DND-41 (cell line): ENCODE measurements around the gene SNX25.

Experiments used
- ATAC-seq: fragments of 200-7000 bp; cut with Tn5 transposase; 3 replicates; pipeline ENCODE4 v1.9.1; 2021; ENCODE audit warnings: low read depth; ENCODE audit not compliant: insufficient read depth
- DNase-seq: peaks from one replicate; pipeline ENCODE4 v3.0.0-alpha.2; 2020
- H2AFZ ChIP-seq: 2 replicates; pipeline ENCODE4 v1.6.0; 2012; ENCODE audit warnings: low read depth, low read length
- H3K27ac ChIP-seq: 2 replicates; pipeline ENCODE4 v1.5.1; 2012; ENCODE audit warnings: low read length, inconsistent platforms
- H3K27me3 ChIP-seq: fragments of 200-600 bp; sonication (generic); 2 replicates; pipeline ENCODE4 v1.6.0; 2012; ENCODE audit warnings: low read length, mild to moderate bottlenecking, inconsistent platforms; ENCODE audit not compliant: insufficient read depth, poor library complexity
- H3K36me3 ChIP-seq: 2 replicates; pipeline ENCODE4 v1.5.1; 2012; ENCODE audit warnings: low read length, inconsistent platforms; ENCODE audit not compliant: insufficient read depth
- H3K4me1 ChIP-seq: 2 replicates; pipeline ENCODE4 v1.5.1; 2012; ENCODE audit warnings: mild to moderate bottlenecking, low read length; ENCODE audit not compliant: insufficient read depth
- H3K4me2 ChIP-seq: 2 replicates; pipeline ENCODE4 v1.6.0; 2012; ENCODE audit warnings: mild to moderate bottlenecking, moderate library complexity, low read length, inconsistent platforms; ENCODE audit not compliant: insufficient read depth
- H3K4me3 ChIP-seq, 2 experiments: fragments of 200-600 bp in 1 of 2; shearing (Covaris generic) in 1 of 2; 2 replicates each; pipeline ENCODE4 v1.5.1; 2012 to 2016; ENCODE audit warnings: inconsistent platforms in 2 of 2, low read length in 2 of 2, mild to moderate bottlenecking in 2 of 2, low read depth in 1 of 2, moderate library complexity in 1 of 2
- H3K79me2 ChIP-seq: 2 replicates; pipeline ENCODE4 v1.6.0; 2012; ENCODE audit warnings: low read length, inconsistent platforms; ENCODE audit not compliant: insufficient read depth
- H3K9ac ChIP-seq: 2 replicates; pipeline ENCODE4 v1.6.0; 2012; ENCODE audit warnings: low read depth, mild to moderate bottlenecking, inconsistent platforms, low read length, moderate library complexity
- H3K9me3 ChIP-seq: 2 replicates; pipeline ENCODE4 v1.5.1; 2012; ENCODE audit warnings: low read length, moderate library complexity, mild to moderate bottlenecking, inconsistent platforms; ENCODE audit not compliant: insufficient read depth, severe bottlenecking
- H4K20me1 ChIP-seq: 2 replicates; pipeline ENCODE4 v1.6.0; 2012; ENCODE audit warnings: low read length; ENCODE audit not compliant: insufficient read depth
- EZH2 ChIP-seq: IDR thresholded peaks from 3 replicates; pipeline ENCODE4 v1.6.1; 2012; ENCODE audit warnings: borderline replicate concordance, low read depth, mild to moderate bottlenecking, moderate library complexity, low read length, inconsistent platforms; ENCODE audit not compliant: severe bottlenecking
- TF ChIP-seq, protein P1 (sequence below): IDR thresholded peaks from 2 replicates; pipeline ENCODE4 v1.5.1; 2012; ENCODE audit warnings: borderline replicate concordance, low read length, moderate library complexity, mild to moderate bottlenecking; ENCODE audit not compliant: poor library complexity, severe bottlenecking; ENCODE audit errors: extremely low read depth

Gene SNX25

GRCh38 chr4:185269286-185269685 is 59.9 kb downstream of the SNX25 start:
- Histone ChIP-seq H3K27me3 (peaks cover 2% of the 10 kb centered on the region), H3K4me1 (peaks cover 9% of the 10 kb centered on the region; the same call in 1 of the 2 replicates), H4K20me1 (no peaks in the 10 kb centered on the region), H3K9me3 (no peaks in the 10 kb centered on the region), H3K4me3 (no peak overlapping the region), H2AFZ (no peak overlapping the region), H3K79me2 (no peaks in the 10 kb centered on the region), H3K27ac (no peak overlapping the region), H3K4me2 (no peak overlapping the region), H3K9ac (no peak overlapping the region), H3K36me3 (no peaks in the 10 kb centered on the region)
- TF ChIP-seq, protein P1, sequence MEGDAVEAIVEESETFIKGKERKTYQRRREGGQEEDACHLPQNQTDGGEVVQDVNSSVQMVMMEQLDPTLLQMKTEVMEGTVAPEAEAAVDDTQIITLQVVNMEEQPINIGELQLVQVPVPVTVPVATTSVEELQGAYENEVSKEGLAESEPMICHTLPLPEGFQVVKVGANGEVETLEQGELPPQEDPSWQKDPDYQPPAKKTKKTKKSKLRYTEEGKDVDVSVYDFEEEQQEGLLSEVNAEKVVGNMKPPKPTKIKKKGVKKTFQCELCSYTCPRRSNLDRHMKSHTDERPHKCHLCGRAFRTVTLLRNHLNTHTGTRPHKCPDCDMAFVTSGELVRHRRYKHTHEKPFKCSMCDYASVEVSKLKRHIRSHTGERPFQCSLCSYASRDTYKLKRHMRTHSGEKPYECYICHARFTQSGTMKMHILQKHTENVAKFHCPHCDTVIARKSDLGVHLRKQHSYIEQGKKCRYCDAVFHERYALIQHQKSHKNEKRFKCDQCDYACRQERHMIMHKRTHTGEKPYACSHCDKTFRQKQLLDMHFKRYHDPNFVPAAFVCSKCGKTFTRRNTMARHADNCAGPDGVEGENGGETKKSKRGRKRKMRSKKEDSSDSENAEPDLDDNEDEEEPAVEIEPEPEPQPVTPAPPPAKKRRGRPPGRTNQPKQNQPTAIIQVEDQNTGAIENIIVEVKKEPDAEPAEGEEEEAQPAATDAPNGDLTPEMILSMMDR = no peak
- no peak for TF ChIP-seq EZH2
- DNase-seq = no peak
- no peak for ATAC-seq

DNA sequence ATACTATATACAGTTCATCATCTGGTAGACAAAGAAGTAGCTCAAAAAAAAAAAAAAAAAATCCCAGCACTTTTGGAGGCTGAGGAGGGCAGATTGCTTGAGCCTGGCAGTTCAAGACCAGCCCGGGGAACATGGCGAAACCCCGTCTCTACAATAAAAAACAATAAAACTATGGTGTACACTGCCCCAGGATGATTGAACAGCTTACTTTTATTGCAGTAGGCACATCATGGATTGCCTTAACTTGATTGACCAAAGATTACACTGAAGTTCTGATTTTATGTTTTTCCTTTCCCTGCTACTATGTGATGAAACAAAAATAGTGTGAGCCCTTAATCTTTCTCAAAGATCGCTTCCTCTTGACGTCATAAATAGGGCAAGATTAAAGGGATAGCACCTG is 60.6 kb downstream of the SNX25 start:
- Histone ChIP-seq H3K9me3 (no peaks in the 10 kb centered on the region), H3K79me2 (no peaks in the 10 kb centered on the region), H3K4me3 (no peak overlapping the region), H3K9ac (no peak overlapping the region), H3K4me1 (peaks cover 9% of the 10 kb centered on the region; the same call in 1 of the 2 replicates), H4K20me1 (no peaks in the 10 kb centered on the region), H3K36me3 (no peaks in the 10 kb centered on the region), H3K27ac (no peak overlapping the region), H3K4me2 (no peak overlapping the region), H2AFZ (no peak overlapping the region), H3K27me3 (peaks cover 2% of the 10 kb centered on the region)
- TF ChIP-seq, protein P1 = no peak
- TF ChIP-seq EZH2 = no peak
- ATAC-seq (no peak), DNase-seq (no peak)

- ATAC-seq (no peak), DNase-seq (no peak)
- Histone ChIP-seq H3K27ac (no peak overlapping the region), H4K20me1 (no peaks in the 10 kb centered on the region), H3K9ac (no peak overlapping the region), H3K36me3 (no peaks in the 10 kb centered on the region), H3K4me2 (no peak overlapping the region), H3K4me1 (peaks cover 7% of the 10 kb centered on the region; the same call in 1 of the 2 replicates), H2AFZ (no peak overlapping the region), H3K79me2 (no peaks in the 10 kb centered on the region), H3K4me3 (no peak overlapping the region), H3K27me3 (peaks cover 2% of the 10 kb centered on the region), H3K9me3 (no peaks in the 10 kb centered on the region)
- TF ChIP-seq, protein P1 = no peak
- TF ChIP-seq EZH2 = no peak
Observed at GRCh38 chr4:185270885-185271284, 61.5 kb downstream of the SNX25 start.

DNA sequence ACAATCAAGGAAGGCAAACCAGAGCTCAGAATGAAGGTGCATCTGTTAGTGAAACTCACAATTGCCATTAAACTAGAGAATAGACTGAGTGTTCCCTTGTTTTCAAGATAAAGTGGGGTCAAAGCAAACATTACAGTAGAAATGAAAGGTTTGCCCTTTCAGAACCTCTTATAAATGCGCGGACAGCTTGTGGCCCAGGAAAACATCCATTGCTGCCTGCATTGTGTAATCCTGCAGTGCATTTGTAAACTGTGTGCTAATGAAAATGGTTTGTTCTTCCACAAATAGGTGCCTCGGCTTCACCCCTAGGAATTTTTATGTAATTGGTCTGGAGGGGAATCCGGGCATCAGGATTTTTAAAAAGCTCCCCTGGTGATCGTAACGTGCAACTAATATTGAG is 62.8 kb downstream of the SNX25 start:
- ATAC-seq (no peak), DNase-seq (no peak)
- Histone ChIP-seq H3K36me3 (no peaks in the 10 kb centered on the region), H2AFZ (no peak overlapping the region), H3K4me1 (no peaks in the 10 kb centered on the region), H3K79me2 (no peaks in the 10 kb centered on the region), H3K4me2 (no peak overlapping the region), H3K27me3 (peaks cover 2% of the 10 kb centered on the region), H3K9ac (no peak overlapping the region), H3K27ac (no peak overlapping the region), H3K4me3 (no peak overlapping the region), H3K9me3 (no peaks in the 10 kb centered on the region), H4K20me1 (no peaks in the 10 kb centered on the region)
- TF ChIP-seq, protein P1 = no peak
- no peak for TF ChIP-seq EZH2
